Activated T-helper 1 cell treated with anti-CD3 and anti-CD28 coated beads, Interleukin-12 subunit alpha, Interleukin-12 subunit beta, Interleukin-2, Interleukin-4 antibody, amounts not matched to agents 30 ng/mL and 10 ng/mL and 1 ng/mL, durations not matched to agents 14 hours and 24 hours and 36 hours (primary cell): Measurements from ENCODE around the gene RP2. TPM values are rescaled to one million over a fixed set of nuclear protein-coding genes. Genes with fewer than 3 reads are reported as not detected.

Experiments used
- total RNA-seq: library from RNA; stranded (reverse); gene quantifications from 2 replicates; pipeline ENCODE4 v1.2.3, GENCODE V29; 2022

RP2 gene
- total RNA-seq, 1 donor from 2014 or later = 7.1 TPM

Other genes starting within 250 kb of the RP2 start
- 36.9 and 39.6 TPM in 2 replicates for gene SLC9A7, start 77.9 kb upstream of the RP2 start, total RNA-seq
- 1.3 and 2.1 TPM in 2 replicates for gene JADE3, start 75.4 kb downstream of the RP2 start, total RNA-seq
- gene RGN, start 241.4 kb downstream of the RP2 start, total RNA-seq = not detected in 2 replicates